ENCODE measurements around the gene BCDIN3D.

GRCh38 chr12:49824416-49824815 lies 18.5 kb downstream of the BCDIN3D start:
- no peak for TF ChIP-seq CTCF (IDR thresholded peaks at IDR 0.05)
- no peak for TF ChIP-seq POLR2A (IDR thresholded peaks at IDR 0.05)

All from heart left ventricle (tissue), 13 donors.